ENCODE results near the gene ZNF835.

ZNF835 gene

GRCh38 chr19:56619121-56619520, 52.4 kb downstream of the ZNF835 start:
- Histone ChIP-seq H3K27me3 (ENCODE audit: insufficient read depth, low read depth, severe bottlenecking) (no peaks in the 10 kb centered on the region), H3K36me3 (peaks cover 30% of the 10 kb centered on the region), H3K4me3 (ENCODE audit: low read depth, low read length) (no peak overlapping the region), H3K9me3 (ENCODE audit: severe bottlenecking) (no peaks in the 10 kb centered on the region), H3K27ac (no peak overlapping the region)
- DNase-seq: no peak
- TF ChIP-seq CTCF (IDR thresholded peaks at IDR 0.05; ENCODE audit: low read depth, low read length): no peak

DNA sequence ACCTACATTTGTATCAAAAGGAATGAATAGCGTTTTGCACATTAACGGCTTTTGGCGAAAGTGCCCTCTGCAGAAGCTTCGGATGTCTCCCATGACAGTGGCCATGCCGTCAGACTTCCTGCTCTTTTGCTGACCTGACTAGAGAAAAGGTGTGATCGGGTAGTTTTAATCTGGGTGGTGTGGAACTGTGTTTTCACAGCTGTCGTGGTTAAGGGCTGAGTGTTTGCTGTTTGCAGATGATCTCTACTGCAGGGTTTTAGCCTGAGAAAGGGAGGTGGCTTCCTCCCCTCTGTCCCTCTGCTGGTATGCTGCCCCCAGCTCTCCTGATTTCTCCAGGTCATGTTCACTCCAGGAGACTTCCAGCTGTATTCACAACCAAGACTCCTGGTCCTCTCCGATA, 54.0 kb downstream of the ZNF835 start:
- no peak overlapping the region for H3K27ac ChIP-seq
- no peaks in the 10 kb centered on the region for H3K27me3 ChIP-seq (ENCODE audit: insufficient read depth, low read depth, severe bottlenecking)
- no peak for DNase-seq
- peaks cover 15% of the 10 kb centered on the region; the same call in 1 of the 2 replicates for H3K36me3 ChIP-seq
- no peaks in the 10 kb centered on the region for H3K9me3 ChIP-seq (ENCODE audit: severe bottlenecking)
- TF ChIP-seq CTCF (IDR thresholded peaks at IDR 0.05; ENCODE audit: low read depth, low read length): no peak
- no peak overlapping the region for H3K4me3 ChIP-seq (ENCODE audit: low read depth, low read length)

- DNase-seq: no peak
- TF ChIP-seq CTCF (IDR thresholded peaks at IDR 0.05; ENCODE audit: low read depth, low read length): no peak
- H3K4me3 ChIP-seq (ENCODE audit: low read depth, low read length): no peak overlapping the region
- no peaks in the 10 kb centered on the region for H3K9me3 ChIP-seq (ENCODE audit: severe bottlenecking)
- no peak overlapping the region for H3K27ac ChIP-seq
- H3K27me3 ChIP-seq (ENCODE audit: insufficient read depth, low read depth, severe bottlenecking): no peaks in the 10 kb centered on the region
- peaks cover 3% of the 10 kb centered on the region; the same call in 1 of the 2 replicates for H3K36me3 ChIP-seq
Observed at GRCh38 chr19:56613639-56614038, 57.9 kb downstream of the ZNF835 start.

GRCh38 chr19:56612737-56613136, 58.8 kb downstream of the ZNF835 start:
- H3K9me3 ChIP-seq (ENCODE audit: severe bottlenecking): no peaks in the 10 kb centered on the region
- no peak overlapping the region for H3K27ac ChIP-seq
- no peak overlapping the region for H3K4me3 ChIP-seq (ENCODE audit: low read depth, low read length)
- H3K27me3 ChIP-seq (ENCODE audit: insufficient read depth, low read depth, severe bottlenecking): no peaks in the 10 kb centered on the region
- no peak for TF ChIP-seq CTCF (IDR thresholded peaks at IDR 0.05; ENCODE audit: low read depth, low read length)
- no peaks in the 10 kb centered on the region; the same call in 1 of the 2 replicates for H3K36me3 ChIP-seq
- no peak for DNase-seq
